Ishikawa (cell line): ENCODE measurements around the gene GNPTAB.

Experiments
- CEBPB ChIP-seq: IDR thresholded peaks from 2 replicates; pipeline ENCODE4 v1.6.1; 2012
- CREB1 ChIP-seq: IDR thresholded peaks from 2 replicates; pipeline ENCODE4 v1.6.1; 2012; ENCODE audit warnings: low read depth
- EGR1 ChIP-seq: IDR thresholded peaks from 2 replicates; pipeline ENCODE4 v1.6.1; 2012
- EP300 ChIP-seq: IDR thresholded peaks from 2 replicates; pipeline ENCODE4 v1.6.1; 2012; ENCODE audit warnings: borderline replicate concordance
- FOXM1 ChIP-seq: IDR thresholded peaks from 2 replicates; pipeline ENCODE4 v1.6.1; 2012; ENCODE audit warnings: low read depth, borderline replicate concordance
- NFIC ChIP-seq: IDR thresholded peaks from 2 replicates; pipeline ENCODE4 v1.6.1; 2012
- RAD21 ChIP-seq: IDR thresholded peaks from 2 replicates; pipeline ENCODE4 v1.6.1; 2012; ENCODE audit warnings: low read depth
- TAF1 ChIP-seq: IDR thresholded peaks from 2 replicates; pipeline ENCODE4 v1.6.1; 2012; ENCODE audit warnings: low read depth, mild to moderate bottlenecking
- TCF12 ChIP-seq: IDR thresholded peaks from 2 replicates; pipeline ENCODE4 v1.6.1; 2012; ENCODE audit warnings: low read depth
- TEAD4 ChIP-seq: IDR thresholded peaks from 2 replicates; pipeline ENCODE4 v1.6.1; 2012
- YY1 ChIP-seq: IDR thresholded peaks from 2 replicates; pipeline ENCODE4 v1.6.1; 2012; ENCODE audit warnings: low read depth
- ZBTB7A ChIP-seq: IDR thresholded peaks from 2 replicates; pipeline ENCODE4 v1.6.1; 2012; ENCODE audit warnings: low read depth
- TF ChIP-seq, protein P1 (sequence below): IDR thresholded peaks from 2 replicates; pipeline ENCODE4 v1.6.1; 2012
- TF ChIP-seq, protein P2 (sequence below): IDR thresholded peaks from 2 replicates; pipeline ENCODE4 v1.6.1; 2012
- TF ChIP-seq, protein P3 (sequence below): IDR thresholded peaks from 2 replicates; pipeline ENCODE4 v1.6.1; 2012; ENCODE audit warnings: low read depth, mild to moderate bottlenecking

GNPTAB gene

DNA sequence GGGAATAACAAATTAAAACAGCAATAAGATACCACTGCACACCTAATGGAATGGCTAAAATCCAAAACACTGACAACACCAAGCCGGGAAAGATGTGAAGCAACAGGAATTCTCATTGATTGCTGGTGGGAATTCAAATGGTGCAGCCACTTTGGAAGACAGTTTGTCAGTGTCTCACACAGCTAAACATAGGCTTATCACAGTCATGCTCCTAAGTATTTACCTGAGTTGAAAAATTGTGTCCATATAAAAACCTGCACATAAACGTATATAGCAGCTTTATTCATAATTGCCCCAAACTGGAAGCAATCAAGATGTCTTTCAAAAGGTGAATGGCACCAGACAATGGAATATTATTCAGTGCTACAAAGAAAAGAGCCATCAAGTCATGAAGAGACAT lies 21.6 kb downstream of the GNPTAB start:
- no peak for TF ChIP-seq EP300
- TF ChIP-seq ZBTB7A, result no peak
- TF ChIP-seq, protein P1, sequence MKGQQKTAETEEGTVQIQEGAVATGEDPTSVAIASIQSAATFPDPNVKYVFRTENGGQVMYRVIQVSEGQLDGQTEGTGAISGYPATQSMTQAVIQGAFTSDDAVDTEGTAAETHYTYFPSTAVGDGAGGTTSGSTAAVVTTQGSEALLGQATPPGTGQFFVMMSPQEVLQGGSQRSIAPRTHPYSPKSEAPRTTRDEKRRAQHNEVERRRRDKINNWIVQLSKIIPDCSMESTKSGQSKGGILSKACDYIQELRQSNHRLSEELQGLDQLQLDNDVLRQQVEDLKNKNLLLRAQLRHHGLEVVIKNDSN, result no peak
- TF ChIP-seq RAD21, result no peak
- no peak for TF ChIP-seq TEAD4
- TF ChIP-seq EGR1, result no peak
- TF ChIP-seq, protein P2, sequence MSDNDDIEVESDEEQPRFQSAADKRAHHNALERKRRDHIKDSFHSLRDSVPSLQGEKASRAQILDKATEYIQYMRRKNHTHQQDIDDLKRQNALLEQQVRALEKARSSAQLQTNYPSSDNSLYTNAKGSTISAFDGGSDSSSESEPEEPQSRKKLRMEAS, result no peak
- TF ChIP-seq TCF12, result no peak
- TF ChIP-seq CEBPB, result no peak
- no peak for TF ChIP-seq TAF1
- no peak for TF ChIP-seq YY1
- TF ChIP-seq, protein P3, sequence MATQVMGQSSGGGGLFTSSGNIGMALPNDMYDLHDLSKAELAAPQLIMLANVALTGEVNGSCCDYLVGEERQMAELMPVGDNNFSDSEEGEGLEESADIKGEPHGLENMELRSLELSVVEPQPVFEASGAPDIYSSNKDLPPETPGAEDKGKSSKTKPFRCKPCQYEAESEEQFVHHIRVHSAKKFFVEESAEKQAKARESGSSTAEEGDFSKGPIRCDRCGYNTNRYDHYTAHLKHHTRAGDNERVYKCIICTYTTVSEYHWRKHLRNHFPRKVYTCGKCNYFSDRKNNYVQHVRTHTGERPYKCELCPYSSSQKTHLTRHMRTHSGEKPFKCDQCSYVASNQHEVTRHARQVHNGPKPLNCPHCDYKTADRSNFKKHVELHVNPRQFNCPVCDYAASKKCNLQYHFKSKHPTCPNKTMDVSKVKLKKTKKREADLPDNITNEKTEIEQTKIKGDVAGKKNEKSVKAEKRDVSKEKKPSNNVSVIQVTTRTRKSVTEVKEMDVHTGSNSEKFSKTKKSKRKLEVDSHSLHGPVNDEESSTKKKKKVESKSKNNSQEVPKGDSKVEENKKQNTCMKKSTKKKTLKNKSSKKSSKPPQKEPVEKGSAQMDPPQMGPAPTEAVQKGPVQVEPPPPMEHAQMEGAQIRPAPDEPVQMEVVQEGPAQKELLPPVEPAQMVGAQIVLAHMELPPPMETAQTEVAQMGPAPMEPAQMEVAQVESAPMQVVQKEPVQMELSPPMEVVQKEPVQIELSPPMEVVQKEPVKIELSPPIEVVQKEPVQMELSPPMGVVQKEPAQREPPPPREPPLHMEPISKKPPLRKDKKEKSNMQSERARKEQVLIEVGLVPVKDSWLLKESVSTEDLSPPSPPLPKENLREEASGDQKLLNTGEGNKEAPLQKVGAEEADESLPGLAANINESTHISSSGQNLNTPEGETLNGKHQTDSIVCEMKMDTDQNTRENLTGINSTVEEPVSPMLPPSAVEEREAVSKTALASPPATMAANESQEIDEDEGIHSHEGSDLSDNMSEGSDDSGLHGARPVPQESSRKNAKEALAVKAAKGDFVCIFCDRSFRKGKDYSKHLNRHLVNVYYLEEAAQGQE, result no peak
- no peak for TF ChIP-seq CREB1
- no peak for TF ChIP-seq NFIC
- TF ChIP-seq FOXM1, result no peak

DNA sequence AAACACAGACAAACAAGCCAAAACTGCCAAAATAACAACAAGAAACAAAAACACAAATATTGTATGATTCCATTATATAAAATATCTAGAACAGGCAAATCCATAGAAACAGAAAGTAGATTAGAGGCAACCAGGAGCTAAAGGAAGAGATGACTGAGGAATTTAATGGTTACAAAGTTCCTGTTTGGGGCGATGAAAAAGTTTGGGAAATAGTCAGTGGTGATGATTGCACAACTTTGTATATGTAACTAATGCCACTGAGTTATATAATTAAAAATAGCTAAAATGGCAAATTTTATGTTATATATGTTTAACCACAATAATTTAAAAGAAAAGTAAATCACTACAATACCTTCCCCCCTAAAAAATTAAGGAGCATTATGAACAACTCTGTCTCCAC lies 24.5 kb downstream of the GNPTAB start:
- TF ChIP-seq NFIC (no peak), ZBTB7A (no peak), EGR1 (no peak), CREB1 (no peak), EP300 (no peak), CEBPB (no peak)
- TF ChIP-seq, protein P2, result no peak
- TF ChIP-seq, protein P1, result no peak

DNA sequence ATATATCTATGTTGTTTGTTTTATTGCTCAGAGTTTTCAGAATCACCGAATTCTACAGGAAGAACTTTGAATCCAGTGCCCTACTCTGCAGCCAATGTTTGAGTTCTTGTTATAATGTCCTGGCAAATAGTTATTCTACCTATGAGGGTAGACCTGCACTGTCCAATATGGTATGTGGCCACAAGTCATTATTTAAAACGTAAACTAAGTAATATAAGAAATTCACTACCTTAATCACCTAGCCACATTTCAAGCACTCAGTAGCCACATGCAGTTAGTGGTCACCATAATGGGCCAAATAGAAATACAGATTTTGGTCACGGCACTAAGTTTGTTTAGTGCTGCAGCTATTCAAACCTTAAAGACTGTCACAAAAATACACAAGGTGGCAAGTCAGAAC lies 26.4 kb downstream of the GNPTAB start:
- TF ChIP-seq ZBTB7A (no peak), EP300 (no peak), CEBPB (no peak), NFIC (no peak), EGR1 (no peak), TCF12 (no peak), RAD21 (no peak), TEAD4 (no peak), FOXM1 (no peak), CREB1 (no peak), YY1 (no peak), TAF1 (no peak)
- TF ChIP-seq, protein P1, result no peak
- TF ChIP-seq, protein P2, result no peak
- TF ChIP-seq, protein P3, result no peak

DNA sequence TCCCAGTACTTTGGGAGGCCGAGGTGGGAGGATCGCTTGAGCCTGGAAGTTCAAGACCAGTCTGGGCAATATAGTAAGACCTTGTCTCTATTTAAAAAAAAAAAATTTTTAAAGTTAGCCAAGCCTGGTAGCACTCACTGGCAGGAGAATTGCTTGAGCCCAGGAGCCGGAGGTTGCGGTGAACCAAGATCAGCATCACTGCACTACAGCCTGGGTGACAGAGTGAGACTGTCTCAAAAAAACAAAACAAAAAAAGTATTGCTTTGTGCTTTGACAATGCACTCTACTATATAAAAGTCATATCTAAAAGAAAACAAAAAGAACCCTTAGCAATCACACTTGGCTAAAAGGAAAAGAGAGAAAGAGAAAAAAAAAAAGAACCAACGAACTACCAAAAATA lies 26.8 kb downstream of the GNPTAB start:
- TF ChIP-seq TCF12 (no peak), ZBTB7A (no peak), EP300 (no peak), TAF1 (no peak), TEAD4 (no peak), CEBPB (no peak), RAD21 (no peak), FOXM1 (no peak), NFIC (no peak), EGR1 (no peak), CREB1 (no peak), YY1 (no peak)
- TF ChIP-seq, protein P2, result no peak
- TF ChIP-seq, protein P3, result no peak
- TF ChIP-seq, protein P1, result no peak
